Neural cell (in vitro differentiated cells): Measurements from ENCODE around the gene GPR35.

Experiments used
- CTCF ChIP-seq: fragments of 450-650 bp; IDR thresholded peaks from 2 replicates; pipeline ENCODE4 v1.5.1; 2014; ENCODE audit warnings: antibody characterized with exemption, mild to moderate bottlenecking, moderate library complexity; ENCODE audit not compliant: poor library complexity, severe bottlenecking
- EP300 ChIP-seq: fragments of 450-650 bp; conservative IDR thresholded peaks from 2 replicates; pipeline ENCODE4 v1.6.1; 2014; ENCODE audit warnings: antibody characterized with exemption, mild to moderate bottlenecking, moderate library complexity; ENCODE audit not compliant: poor library complexity, severe bottlenecking
- EZH2 ChIP-seq: fragments of 200-600, 300-800 bp; shearing (Covaris generic), sonication (generic); IDR thresholded peaks from 2 replicates; pipeline ENCODE4 v1.6.1; 2014; ENCODE audit warnings: antibody characterized with exemption, low read length, borderline replicate concordance, mild to moderate bottlenecking; ENCODE audit not compliant: insufficient read depth, poor library complexity, severe bottlenecking
- POLR2AphosphoS5 ChIP-seq: IDR thresholded peaks from 2 replicates; pipeline ENCODE4 v1.6.1; 2012
- RAD21 ChIP-seq: fragments of 450-650 bp; conservative IDR thresholded peaks from 2 replicates; pipeline ENCODE4 v1.6.1; 2014; ENCODE audit warnings: antibody characterized with exemption, mild to moderate bottlenecking, moderate library complexity
- REST ChIP-seq: IDR thresholded peaks from 2 replicates; pipeline ENCODE4 v1.6.1; 2012; ENCODE audit warnings: borderline replicate concordance
- TAF1 ChIP-seq: IDR thresholded peaks from 2 replicates; pipeline ENCODE4 v1.6.1; 2012; ENCODE audit warnings: low read depth

GRCh38 chr2:240637116-240637900 lies 12.0 kb downstream of the GPR35 start:
- TF ChIP-seq REST (no peak), CTCF (no peak), RAD21 (no peak), EZH2 (no peak), TAF1 (no peak), EP300 (no peak), POLR2AphosphoS5 (no peak)
